HepG2 (cell line): ENCODE data around the gene BOLL. TPM values are rescaled to one million over a fixed set of nuclear protein-coding genes. Genes with fewer than 3 reads are reported as not detected.
A peak's percentile ranks its signal among the peaks of the same experiment; 100 is the strongest.

Experiments
- ATF7-NPFF ChIP-seq: sonication (generic); formaldehyde crosslinking; IDR thresholded peaks from 2 replicates; pipeline ENCODE4 v1.8.1; 2023; ENCODE audit warnings: mild to moderate bottlenecking, low read depth, missing genetic modification reagents, moderate library complexity
- ELF4 ChIP-seq: sonication (generic); formaldehyde crosslinking; IDR thresholded peaks from 2 replicates; pipeline ENCODE4 v1.5.0; 2020; ENCODE audit warnings: missing genetic modification reagents, mild to moderate bottlenecking, moderate library complexity, borderline replicate concordance
- EP300 ChIP-seq, 3 experiments: sonication (generic) in 1 of 3; formaldehyde crosslinking in 1 of 3; IDR thresholded peaks; 2 replicates each; pipeline versions ENCODE4 v1.5.1 to v1.6.1; 2011 to 2020; ENCODE audit warnings: low read depth in 2 of 3, low read length in 2 of 3, borderline replicate concordance in 1 of 3, improper control_type of control experiment in 1 of 3, mild to moderate bottlenecking in 1 of 3, missing genetic modification reagents in 1 of 3, moderate library complexity in 1 of 3
- ESRRA ChIP-seq: sonication (generic); formaldehyde crosslinking; IDR thresholded peaks from 2 replicates; pipeline ENCODE4 v1.5.1; 2020; ENCODE audit warnings: mild to moderate bottlenecking, low read depth, missing genetic modification reagents
- FLYWCH1 ChIP-seq: sonication (generic); formaldehyde crosslinking; IDR thresholded peaks from 2 replicates; pipeline ENCODE4 v1.8.1; 2023; ENCODE audit warnings: mild to moderate bottlenecking, missing genetic modification reagents
- GATA4 ChIP-seq: sonication (generic); IDR thresholded peaks from 2 replicates; pipeline ENCODE4 v1.6.1; 2016; ENCODE audit warnings: antibody characterized with exemption, low read depth, borderline replicate concordance
- JUNB ChIP-seq: sonication (generic); formaldehyde crosslinking; IDR thresholded peaks from 2 replicates; pipeline ENCODE4 v1.8.0; 2022; ENCODE audit warnings: missing genetic modification reagents, mild to moderate bottlenecking, borderline replicate concordance
- MEIS2 ChIP-seq: sonication (generic); formaldehyde crosslinking; IDR thresholded peaks from 2 replicates; pipeline ENCODE4 v1.9.0; 2021; ENCODE audit warnings: mild to moderate bottlenecking, missing genetic modification reagents
- PBX3 ChIP-seq: sonication (generic); formaldehyde crosslinking; IDR thresholded peaks from 2 replicates; pipeline ENCODE4 v1.8.1; 2023; ENCODE audit warnings: missing genetic modification reagents, inconsistent platforms, borderline replicate concordance
- PHF20 ChIP-seq: sonication (generic); formaldehyde crosslinking; IDR thresholded peaks from 2 replicates; pipeline ENCODE4 v1.5.0; 2020; ENCODE audit warnings: mild to moderate bottlenecking, missing genetic modification reagents
- SNAPC5 ChIP-seq: sonication (generic); formaldehyde crosslinking; IDR thresholded peaks from 2 replicates; pipeline ENCODE4 v1.8.1; 2023; ENCODE audit warnings: mild to moderate bottlenecking, missing genetic modification reagents, borderline replicate concordance
- TFE3 ChIP-seq: IDR thresholded peaks from 2 replicates; pipeline ENCODE4 v1.6.1; 2016
- ZBTB14 ChIP-seq: sonication (generic); formaldehyde crosslinking; IDR thresholded peaks from 2 replicates; pipeline ENCODE4 v1.4.0; 2020; ENCODE audit warnings: missing genetic modification reagents
- ZBTB34 ChIP-seq: sonication (generic); formaldehyde crosslinking; IDR thresholded peaks from 2 replicates; pipeline ENCODE4 v1.8.0; 2022; ENCODE audit warnings: mild to moderate bottlenecking, missing genetic modification reagents
- ZFP41 ChIP-seq: sonication (generic); formaldehyde crosslinking; IDR thresholded peaks from 2 replicates; pipeline ENCODE4 v1.4.0; 2020; ENCODE audit warnings: mild to moderate bottlenecking, missing genetic modification reagents, borderline replicate concordance
- ZNF180 ChIP-seq: sonication (generic); formaldehyde crosslinking; IDR thresholded peaks from 2 replicates; pipeline ENCODE4 v1.4.0; 2020; ENCODE audit warnings: low read depth, missing genetic modification reagents, borderline replicate concordance
- ZNF234 ChIP-seq: sonication (generic); formaldehyde crosslinking; conservative IDR thresholded peaks from 2 replicates; pipeline ENCODE4 v1.5.1; 2020; ENCODE audit warnings: mild to moderate bottlenecking, missing genetic modification reagents
- ZNF326 ChIP-seq: sonication (generic); formaldehyde crosslinking; IDR thresholded peaks from 2 replicates; pipeline ENCODE4 v1.4.0; 2020; ENCODE audit warnings: missing genetic modification reagents, borderline replicate concordance
- ZNF441 ChIP-seq: sonication (generic); formaldehyde crosslinking; IDR thresholded peaks from 2 replicates; pipeline ENCODE4 v1.7.0; 2021; ENCODE audit warnings: missing genetic modification reagents, borderline replicate concordance
- ZNF616 ChIP-seq: sonication (generic); formaldehyde crosslinking; IDR thresholded peaks from 2 replicates; pipeline ENCODE4 v1.5.0; 2020; ENCODE audit warnings: low read depth, mild to moderate bottlenecking, missing genetic modification reagents
- ZNF788 ChIP-seq: sonication (generic); formaldehyde crosslinking; IDR thresholded peaks from 2 replicates; pipeline ENCODE4 v1.5.0; 2020; ENCODE audit warnings: mild to moderate bottlenecking, missing genetic modification reagents, borderline replicate concordance
- ZSCAN21 ChIP-seq: sonication (generic); formaldehyde crosslinking; IDR thresholded peaks from 2 replicates; pipeline ENCODE4 v1.8.0; 2022; ENCODE audit warnings: mild to moderate bottlenecking, missing genetic modification reagents, moderate library complexity, borderline replicate concordance
- polyA plus RNA-seq, 8 experiments: library from polyadenylated mRNA; depleted of rRNA in 3 of 8; stranded (reverse) in 7 of 8; unstranded in 1 of 8; fragments of >200 nt; fragmentation: Illumina TruSeq in 4 of 8; extraction: Trizol in 4 of 8; gene quantifications; 2 replicates each; pipeline versions ENCODE4 v1.2.1 to v1.2.3, GENCODE V29; 2011 to 2016; ENCODE audit warnings: low read depth in 4 of 8, missing spikeins in 1 of 8, mixed read lengths in 1 of 8; ENCODE audit not compliant: insufficient read depth in 1 of 8
- total RNA-seq, 5 experiments: library from RNA; depleted of rRNA; stranded (reverse); fragments of >200 nt; fragmentation: Illumina TruSeq; extraction: Trizol; gene quantifications; 2 replicates each; pipeline ENCODE4 v1.2.3, GENCODE V29; 2016; ENCODE audit warnings: low read depth in 1 of 5

Gene BOLL
- total and polyA plus RNA-seq, 2 of the 13 experiments (the other 11 are each of a cell fraction or from before 2014, with no cell fraction given) = not detected

GRCh38 chr2:197705121-197705911, 79.8 kb downstream of the BOLL start, which contains the start of gene MARS2 (continued):
- TF ChIP-seq ATF7-NPFF (CRISPR knock-in tag) = peak; percentile 90
- peak; percentile 97 for TF ChIP-seq ZNF616 (CRISPR knock-in tag)
- no peak for TF ChIP-seq JUNB
- TF ChIP-seq ZNF326 (CRISPR knock-in tag) = no peak
- no peak for TF ChIP-seq ZNF180 (CRISPR knock-in tag)
- peak; percentile 76 for TF ChIP-seq ESRRA (CRISPR knock-in tag)
- no peak for TF ChIP-seq ELF4
- no peak for TF ChIP-seq ZBTB14 (CRISPR knock-in tag)
- peak; percentile 83 for TF ChIP-seq ZSCAN21 (CRISPR knock-in tag)
- 0 out of 2 replicates have a peak, but pooled peaks have one; percentile 47 for TF ChIP-seq ZNF441 (CRISPR knock-in tag)
- no peak; a peak in 1 of 4 replicates for TF ChIP-seq EP300 (IDR thresholded peaks at IDR 0.05; ENCODE audit: low read depth in 2 of 2, low read length in 2 of 2)
- TF ChIP-seq EP300 (CRISPR knock-in tag; IDR thresholded peaks at IDR 0.05; ENCODE audit: borderline replicate concordance) = 0 out of 2 replicates have a peak, but pooled peaks have one; percentile 36
- no peak for TF ChIP-seq ZBTB34 (CRISPR knock-in tag)
- peak; percentile 72; the same call in 1 of the 2 replicates for TF ChIP-seq ZNF788 (CRISPR knock-in tag)
- 0 out of 2 replicates have a peak, but pooled peaks have one; percentile 85 for TF ChIP-seq FLYWCH1 (CRISPR knock-in tag)
- 0 out of 2 replicates have a peak, but pooled peaks have one; percentile 45 for TF ChIP-seq ZNF234 (CRISPR knock-in tag)
- peak; percentile 65; the same call in 1 of the 2 replicates for TF ChIP-seq TFE3 (CRISPR knock-in tag)
- TF ChIP-seq GATA4 = peak; percentile 71; the same call in 1 of the 2 replicates
- no peak for TF ChIP-seq MEIS2 (CRISPR knock-in tag)
- TF ChIP-seq SNAPC5 = no peak
- TF ChIP-seq PHF20 (CRISPR knock-in tag) = no peak; the same call in 1 of the 2 replicates
- peak; percentile 86; the same call in 1 of the 2 replicates for TF ChIP-seq ZFP41
- TF ChIP-seq PBX3 (CRISPR knock-in tag) = no peak
